HepG2 (cell line): Measurements from ENCODE around the gene MYO10. TPM values are rescaled to one million over a fixed set of nuclear protein-coding genes. Genes with fewer than 3 reads are reported as not detected.

ENCODE experiments used
- FOSL2 ChIP-seq: sonication (generic); formaldehyde crosslinking; IDR thresholded peaks from 2 replicates; pipeline ENCODE4 v1.4.0; 2020; ENCODE audit warnings: missing genetic modification reagents
- JUNB ChIP-seq: sonication (generic); formaldehyde crosslinking; IDR thresholded peaks from 2 replicates; pipeline ENCODE4 v1.8.0; 2022; ENCODE audit warnings: missing genetic modification reagents, mild to moderate bottlenecking, borderline replicate concordance
- MTF1 ChIP-seq: sonication (generic); formaldehyde crosslinking; IDR thresholded peaks from 2 replicates; pipeline ENCODE4 v1.5.0; 2020; ENCODE audit warnings: missing genetic modification reagents
- MYC ChIP-seq: sonication (generic); formaldehyde crosslinking; IDR thresholded peaks from 2 replicates; pipeline ENCODE4 v1.9.0; 2021; ENCODE audit warnings: missing genetic modification reagents, borderline replicate concordance
- MYNN ChIP-seq: sonication (generic); formaldehyde crosslinking; IDR thresholded peaks from 2 replicates; pipeline ENCODE4 v1.4.0; 2020; ENCODE audit warnings: mild to moderate bottlenecking, low read depth, missing genetic modification reagents
- NCOA1 ChIP-seq: sonication (generic); formaldehyde crosslinking; IDR thresholded peaks from 2 replicates; pipeline ENCODE4 v1.9.0; 2021; ENCODE audit warnings: missing genetic modification reagents
- NCOR1 ChIP-seq: fragments of 200-600 bp; sonication (generic); IDR thresholded peaks from 2 replicates; pipeline ENCODE4 v1.7.0; 2017; ENCODE audit warnings: antibody characterized with exemption, low read length, borderline replicate concordance
- NFATC3 ChIP-seq: sonication (generic); formaldehyde crosslinking; IDR thresholded peaks from 2 replicates; pipeline ENCODE4 v1.5.1; 2020; ENCODE audit warnings: mild to moderate bottlenecking, missing genetic modification reagents
- ONECUT2 ChIP-seq: sonication (generic); formaldehyde crosslinking; IDR thresholded peaks from 2 replicates; pipeline ENCODE4 v1.4.0; 2020; ENCODE audit warnings: missing genetic modification reagents
- PITX1 ChIP-seq: sonication (generic); formaldehyde crosslinking; IDR thresholded peaks from 2 replicates; pipeline ENCODE4 v1.5.1; 2020; ENCODE audit warnings: mild to moderate bottlenecking, missing genetic modification reagents
- POLR2AphosphoS5 ChIP-seq: IDR thresholded peaks from 2 replicates; pipeline ENCODE4 v1.6.1; 2012; ENCODE audit warnings: low read depth, low read length
- TAF1 ChIP-seq: sonication (generic); formaldehyde crosslinking; IDR thresholded peaks from 2 replicates; pipeline ENCODE4 v1.4.0; 2020; ENCODE audit warnings: missing genetic modification reagents
- ZNF124 ChIP-seq: sonication (generic); formaldehyde crosslinking; IDR thresholded peaks from 2 replicates; pipeline ENCODE4 v1.4.0; 2020; ENCODE audit warnings: missing genetic modification reagents
- ZNF136 ChIP-seq: sonication (generic); formaldehyde crosslinking; IDR thresholded peaks from 2 replicates; pipeline ENCODE4 v1.8.1; 2022; ENCODE audit warnings: low read depth, mild to moderate bottlenecking, moderate library complexity, missing genetic modification reagents
- ZNF235 ChIP-seq: sonication (generic); formaldehyde crosslinking; IDR thresholded peaks from 2 replicates; pipeline ENCODE4 v1.8.1; 2023; ENCODE audit warnings: mild to moderate bottlenecking, missing genetic modification reagents, borderline replicate concordance
- ZNF260 ChIP-seq: sonication (generic); formaldehyde crosslinking; IDR thresholded peaks from 2 replicates; pipeline ENCODE4 v1.4.0; 2020; ENCODE audit warnings: missing genetic modification reagents, low read depth, mild to moderate bottlenecking, borderline replicate concordance
- ZNF556 ChIP-seq: sonication (generic); formaldehyde crosslinking; IDR thresholded peaks from 2 replicates; pipeline ENCODE4 v1.4.0; 2020; ENCODE audit warnings: mild to moderate bottlenecking, missing genetic modification reagents, borderline replicate concordance
- ZNF570 ChIP-seq: sonication (generic); formaldehyde crosslinking; IDR thresholded peaks from 2 replicates; pipeline ENCODE4 v1.4.0; 2020; ENCODE audit warnings: mild to moderate bottlenecking, missing genetic modification reagents, borderline replicate concordance
- ZNF713 ChIP-seq: sonication (generic); formaldehyde crosslinking; IDR thresholded peaks from 2 replicates; pipeline ENCODE4 v1.4.0; 2020; ENCODE audit warnings: mild to moderate bottlenecking, missing genetic modification reagents
- ZNF772 ChIP-seq: sonication (generic); formaldehyde crosslinking; IDR thresholded peaks from 2 replicates; pipeline ENCODE4 v1.5.0; 2020; ENCODE audit warnings: mild to moderate bottlenecking, missing genetic modification reagents
- ZNF781 ChIP-seq: sonication (generic); formaldehyde crosslinking; IDR thresholded peaks from 2 replicates; pipeline ENCODE4 v1.5.1; 2020; ENCODE audit warnings: borderline replicate concordance, mild to moderate bottlenecking, missing genetic modification reagents; ENCODE audit errors: not compliant biosample characterization
- ZSCAN31 ChIP-seq: sonication (generic); formaldehyde crosslinking; IDR thresholded peaks from 2 replicates; pipeline ENCODE4 v1.5.0; 2020; ENCODE audit warnings: low read depth, mild to moderate bottlenecking, missing genetic modification reagents
- polyA plus RNA-seq, 8 experiments: library from polyadenylated mRNA; depleted of rRNA in 3 of 8; stranded (reverse) in 7 of 8; unstranded in 1 of 8; fragments of >200 nt; fragmentation: Illumina TruSeq in 4 of 8; extraction: Trizol in 4 of 8; gene quantifications; 2 replicates each; pipeline versions ENCODE4 v1.2.1 to v1.2.3, GENCODE V29; 2011 to 2016; ENCODE audit warnings: low read depth in 4 of 8, missing spikeins in 1 of 8, mixed read lengths in 1 of 8; ENCODE audit not compliant: insufficient read depth in 1 of 8
- total RNA-seq, 5 experiments: library from RNA; depleted of rRNA; stranded (reverse); fragments of >200 nt; fragmentation: Illumina TruSeq; extraction: Trizol; gene quantifications; 2 replicates each; pipeline ENCODE4 v1.2.3, GENCODE V29; 2016; ENCODE audit warnings: low read depth in 1 of 5
- TF ChIP-seq, protein P1 (sequence below): sonication (generic); formaldehyde crosslinking; IDR thresholded peaks from 2 replicates; pipeline ENCODE4 v1.4.0; 2020; ENCODE audit warnings: mild to moderate bottlenecking, missing genetic modification reagents
- TF ChIP-seq, protein P2 (sequence below): sonication (generic); formaldehyde crosslinking; IDR thresholded peaks from 2 replicates; pipeline ENCODE4 v1.8.0; 2022; ENCODE audit warnings: missing genetic modification reagents, mild to moderate bottlenecking, inconsistent platforms, borderline replicate concordance
- TF ChIP-seq, protein P3 (sequence below): sonication (generic); formaldehyde crosslinking; IDR thresholded peaks from 2 replicates; pipeline ENCODE4 v1.4.0; 2020; ENCODE audit warnings: missing genetic modification reagents
- TF ChIP-seq, protein P4 (sequence below): sonication (generic); formaldehyde crosslinking; conservative IDR thresholded peaks from 2 replicates; pipeline ENCODE4 v1.4.0; 2020; ENCODE audit warnings: mild to moderate bottlenecking, missing genetic modification reagents, moderate library complexity

Gene MYO10
- total and polyA plus RNA-seq, 2 of the 13 experiments (the other 11 are each of a cell fraction or from before 2014, with no cell fraction given) = 4.5 to 14.0 TPM

DNA sequence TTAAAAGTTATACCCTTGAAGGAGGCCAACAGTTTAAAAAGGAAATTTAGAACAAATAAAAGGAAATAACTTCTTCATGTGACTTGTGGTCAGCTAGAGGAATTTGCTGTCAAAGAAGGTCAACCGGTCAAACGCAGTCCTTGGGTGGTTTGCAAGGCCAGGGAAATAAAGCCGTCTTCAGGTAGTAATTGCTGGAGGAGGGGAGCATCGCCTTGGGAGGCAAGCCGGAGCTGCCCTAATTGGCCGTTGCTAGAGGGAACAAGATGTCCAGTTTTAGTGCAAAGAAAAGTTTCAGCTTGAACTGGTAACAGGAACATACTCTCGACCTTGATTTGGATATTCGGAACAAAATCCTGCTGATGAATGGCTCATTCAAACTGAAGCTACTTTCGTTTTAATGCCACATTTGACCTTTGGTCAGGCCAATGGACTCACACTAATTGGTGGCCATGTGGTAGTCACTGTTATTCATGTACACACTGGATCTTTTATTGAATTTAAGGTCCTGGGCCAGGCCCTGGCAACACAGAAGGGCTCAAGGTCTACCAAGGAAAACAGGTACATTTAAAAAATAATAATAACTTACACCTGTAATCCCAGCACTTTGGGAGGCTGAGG lies 47.0 kb upstream of the MYO10 start (continued):
- TF ChIP-seq ZNF772 (CRISPR knock-in tag) = no peak
- TF ChIP-seq, protein P1, sequence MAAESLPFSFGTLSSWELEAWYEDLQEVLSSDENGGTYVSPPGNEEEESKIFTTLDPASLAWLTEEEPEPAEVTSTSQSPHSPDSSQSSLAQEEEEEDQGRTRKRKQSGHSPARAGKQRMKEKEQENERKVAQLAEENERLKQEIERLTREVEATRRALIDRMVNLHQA (CRISPR knock-in tag) = no peak
- no peak for TF ChIP-seq ZSCAN31
- TF ChIP-seq ZNF124 (CRISPR knock-in tag) = no peak
- TF ChIP-seq, protein P2, sequence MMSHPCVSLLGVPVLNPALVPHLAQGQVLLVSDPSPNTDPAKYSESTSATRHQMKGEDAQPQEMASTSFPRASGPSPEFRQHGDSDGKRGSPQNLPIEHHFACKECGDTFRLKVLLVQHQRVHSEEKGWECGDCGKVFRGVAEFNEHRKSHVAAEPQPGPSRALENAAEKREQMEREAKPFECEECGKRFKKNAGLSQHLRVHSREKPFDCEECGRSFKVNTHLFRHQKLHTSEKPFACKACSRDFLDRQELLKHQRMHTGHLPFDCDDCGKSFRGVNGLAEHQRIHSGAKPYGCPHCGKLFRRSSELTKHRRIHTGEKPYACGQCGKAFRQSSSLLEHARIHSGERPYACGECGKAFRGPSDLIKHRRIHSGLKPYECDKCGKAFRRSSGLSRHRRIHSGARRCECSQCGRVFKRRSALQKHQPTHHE (CRISPR knock-in tag) = no peak
- TF ChIP-seq, protein P3, sequence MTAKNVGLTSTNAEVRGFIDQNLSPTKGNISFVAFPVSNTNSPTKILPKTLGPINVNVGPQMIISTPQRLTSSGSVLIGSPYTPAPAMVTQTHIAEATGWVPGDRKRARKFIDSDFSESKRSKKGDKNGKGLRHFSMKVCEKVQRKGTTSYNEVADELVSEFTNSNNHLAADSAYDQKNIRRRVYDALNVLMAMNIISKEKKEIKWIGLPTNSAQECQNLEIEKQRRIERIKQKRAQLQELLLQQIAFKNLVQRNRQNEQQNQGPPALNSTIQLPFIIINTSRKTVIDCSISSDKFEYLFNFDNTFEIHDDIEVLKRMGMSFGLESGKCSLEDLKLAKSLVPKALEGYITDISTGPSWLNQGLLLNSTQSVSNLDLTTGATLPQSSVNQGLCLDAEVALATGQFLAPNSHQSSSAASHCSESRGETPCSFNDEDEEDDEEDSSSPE = no peak
- TF ChIP-seq ZNF260 (CRISPR knock-in tag) = no peak
- no peak for TF ChIP-seq ZNF556 (CRISPR knock-in tag)
- TF ChIP-seq MYNN (CRISPR knock-in tag) = no peak
- TF ChIP-seq PITX1 (CRISPR knock-in tag) = no peak
- TF ChIP-seq ZNF570 (CRISPR knock-in tag) = no peak
- no peak for TF ChIP-seq NCOA1 (CRISPR knock-in tag)
- no peak for TF ChIP-seq JUNB (CRISPR knock-in tag)
- TF ChIP-seq, protein P4, sequence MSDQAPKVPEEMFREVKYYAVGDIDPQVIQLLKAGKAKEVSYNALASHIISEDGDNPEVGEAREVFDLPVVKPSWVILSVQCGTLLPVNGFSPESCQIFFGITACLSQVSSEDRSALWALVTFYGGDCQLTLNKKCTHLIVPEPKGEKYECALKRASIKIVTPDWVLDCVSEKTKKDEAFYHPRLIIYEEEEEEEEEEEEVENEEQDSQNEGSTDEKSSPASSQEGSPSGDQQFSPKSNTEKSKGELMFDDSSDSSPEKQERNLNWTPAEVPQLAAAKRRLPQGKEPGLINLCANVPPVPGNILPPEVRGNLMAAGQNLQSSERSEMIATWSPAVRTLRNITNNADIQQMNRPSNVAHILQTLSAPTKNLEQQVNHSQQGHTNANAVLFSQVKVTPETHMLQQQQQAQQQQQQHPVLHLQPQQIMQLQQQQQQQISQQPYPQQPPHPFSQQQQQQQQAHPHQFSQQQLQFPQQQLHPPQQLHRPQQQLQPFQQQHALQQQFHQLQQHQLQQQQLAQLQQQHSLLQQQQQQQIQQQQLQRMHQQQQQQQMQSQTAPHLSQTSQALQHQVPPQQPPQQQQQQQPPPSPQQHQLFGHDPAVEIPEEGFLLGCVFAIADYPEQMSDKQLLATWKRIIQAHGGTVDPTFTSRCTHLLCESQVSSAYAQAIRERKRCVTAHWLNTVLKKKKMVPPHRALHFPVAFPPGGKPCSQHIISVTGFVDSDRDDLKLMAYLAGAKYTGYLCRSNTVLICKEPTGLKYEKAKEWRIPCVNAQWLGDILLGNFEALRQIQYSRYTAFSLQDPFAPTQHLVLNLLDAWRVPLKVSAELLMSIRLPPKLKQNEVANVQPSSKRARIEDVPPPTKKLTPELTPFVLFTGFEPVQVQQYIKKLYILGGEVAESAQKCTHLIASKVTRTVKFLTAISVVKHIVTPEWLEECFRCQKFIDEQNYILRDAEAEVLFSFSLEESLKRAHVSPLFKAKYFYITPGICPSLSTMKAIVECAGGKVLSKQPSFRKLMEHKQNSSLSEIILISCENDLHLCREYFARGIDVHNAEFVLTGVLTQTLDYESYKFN (CRISPR knock-in tag) = 0 out of 2 replicates have a peak, but pooled peaks have one; percentile 20
- TF ChIP-seq NCOR1 = 0 out of 2 replicates have a peak, but pooled peaks have one; percentile 41
- no peak for TF ChIP-seq ZNF235 (CRISPR knock-in tag)
- no peak for TF ChIP-seq ZNF136 (CRISPR knock-in tag)
- TF ChIP-seq NFATC3 = no peak
- no peak for TF ChIP-seq ZNF781 (CRISPR knock-in tag)
- TF ChIP-seq TAF1 (CRISPR knock-in tag) = no peak
- TF ChIP-seq MYC (CRISPR knock-in tag) = no peak
- TF ChIP-seq ZNF713 (CRISPR knock-in tag) = no peak
- TF ChIP-seq POLR2AphosphoS5 = no peak
- no peak for TF ChIP-seq MTF1
- TF ChIP-seq FOSL2 (CRISPR knock-in tag) = 0 out of 2 replicates have a peak, but pooled peaks have one; percentile 5
- TF ChIP-seq ONECUT2 (CRISPR knock-in tag) = no peak
